Mononuclear cell (primary cell): ENCODE results near the gene ARHGAP45. TPM values are rescaled to one million over a fixed set of nuclear protein-coding genes. Genes with fewer than 3 reads are reported as not detected.

Experiments
- H3K27me3 ChIP-seq: 2 replicates; pipeline ENCODE4 v1.6.0; 2011; ENCODE audit warnings: low read length, control low read depth; ENCODE audit not compliant: insufficient read depth
- H3K4me1 ChIP-seq: 2 replicates; pipeline ENCODE4 v1.5.1; 2011; ENCODE audit warnings: mild to moderate bottlenecking, low read length, control low read depth; ENCODE audit not compliant: insufficient read depth
- H3K4me3 ChIP-seq: 2 replicates; pipeline ENCODE4 v1.5.1; 2011; ENCODE audit warnings: mild to moderate bottlenecking, low read length, moderate library complexity
- H3K9me3 ChIP-seq: 2 replicates; pipeline ENCODE4 v1.5.1; 2011; ENCODE audit warnings: low read depth, mild to moderate bottlenecking, control low read depth, low read length
- total RNA-seq: library from RNA; depleted of rRNA; stranded (reverse); fragments of >200 nt; gene quantifications from one replicate; pipeline ENCODE4 v1.2.3, GENCODE V29; 2012

The ARHGAP45 gene
- total RNA-seq, 1 donor, result 261 TPM

DNA sequence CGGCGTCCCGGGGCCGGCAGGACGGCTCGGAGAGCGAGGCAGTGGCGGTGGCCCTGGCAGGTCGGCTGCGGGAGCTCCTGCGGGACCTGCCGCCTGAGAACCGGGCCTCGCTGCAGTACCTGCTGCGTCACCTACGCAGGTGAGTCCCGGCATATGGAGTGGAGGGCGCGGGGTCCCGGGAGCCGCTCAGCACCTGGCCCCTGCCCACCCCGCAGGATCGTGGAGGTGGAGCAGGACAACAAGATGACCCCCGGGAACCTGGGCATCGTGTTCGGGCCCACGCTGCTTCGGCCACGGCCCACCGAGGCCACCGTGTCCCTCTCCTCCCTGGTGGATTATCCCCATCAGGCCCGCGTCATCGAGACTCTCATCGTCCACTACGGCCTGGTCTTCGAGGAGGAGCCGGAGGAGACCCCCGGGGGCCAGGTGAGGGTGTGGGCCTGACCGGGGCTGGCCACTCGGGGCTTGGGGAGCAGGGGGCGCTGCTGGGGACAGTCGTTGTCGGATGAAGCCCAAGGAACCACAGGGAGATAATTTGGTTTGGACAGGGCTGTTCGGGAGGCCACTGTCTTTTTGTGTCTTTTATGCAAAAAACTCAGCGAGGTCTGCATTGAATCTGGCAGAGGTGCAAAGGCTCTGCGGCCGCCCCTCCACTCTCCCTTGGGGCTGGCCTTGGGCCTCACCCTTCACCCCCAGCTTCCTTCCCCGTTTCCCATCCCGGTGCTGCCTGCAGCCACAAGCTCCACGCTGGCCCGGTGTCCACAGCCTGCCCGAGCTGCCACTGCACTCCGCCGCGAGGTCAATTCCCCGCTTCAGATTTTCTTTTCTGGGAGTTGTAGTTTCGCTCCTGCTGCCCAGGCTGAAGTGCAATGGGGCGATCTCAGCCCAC, 16.2 kb downstream of the ARHGAP45 start:
- peaks cover 85% of the 10 kb centered on the region for H3K4me1 ChIP-seq
- H3K9me3 ChIP-seq, result no peaks in the 10 kb centered on the region
- no peak overlapping the region for H3K4me3 ChIP-seq
- H3K27me3 ChIP-seq, result no peaks in the 10 kb centered on the region

DNA sequence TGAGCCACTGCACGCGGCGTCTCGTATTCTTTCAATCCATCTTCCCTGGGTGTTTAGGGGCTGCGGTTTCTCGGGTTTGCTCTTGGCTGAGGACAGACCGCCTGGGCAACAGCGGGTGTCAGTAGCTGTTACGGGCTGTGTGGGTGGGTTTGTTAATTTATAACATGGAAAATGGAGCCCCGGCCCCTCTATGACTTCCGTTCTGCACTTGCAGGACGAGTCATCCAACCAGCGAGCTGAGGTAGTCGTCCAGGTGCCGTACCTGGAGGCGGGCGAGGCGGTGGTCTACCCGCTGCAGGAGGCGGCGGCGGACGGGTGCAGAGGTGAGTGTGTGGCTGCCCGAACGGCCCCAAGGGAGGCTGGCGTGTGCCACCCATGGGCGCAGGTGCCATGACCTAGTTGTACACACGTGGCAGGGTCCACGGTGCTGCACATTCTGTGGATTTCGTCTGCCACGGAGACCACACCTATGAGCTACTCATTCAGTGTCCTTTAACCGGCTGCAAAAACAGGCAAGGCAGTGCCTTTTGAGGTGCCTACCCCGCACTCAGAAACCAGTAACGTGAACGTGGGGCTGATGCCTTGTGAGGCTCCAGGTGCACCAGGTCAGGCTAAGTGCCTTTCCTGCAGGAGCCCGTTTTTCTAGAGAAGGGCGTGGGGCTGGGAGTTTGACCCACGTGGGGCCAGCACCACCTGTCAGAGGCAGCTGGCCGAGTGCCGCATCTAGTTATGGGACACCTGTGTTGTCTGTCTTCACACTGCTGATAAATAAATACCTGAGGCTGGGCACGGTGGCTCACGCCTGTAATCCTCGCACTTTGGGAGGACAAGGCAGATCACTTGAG, 17.3 kb downstream of the ARHGAP45 start:
- Histone ChIP-seq H3K4me1 (peaks cover 90% of the 10 kb centered on the region), H3K4me3 (no peak overlapping the region), H3K9me3 (no peaks in the 10 kb centered on the region), H3K27me3 (no peaks in the 10 kb centered on the region)

DNA sequence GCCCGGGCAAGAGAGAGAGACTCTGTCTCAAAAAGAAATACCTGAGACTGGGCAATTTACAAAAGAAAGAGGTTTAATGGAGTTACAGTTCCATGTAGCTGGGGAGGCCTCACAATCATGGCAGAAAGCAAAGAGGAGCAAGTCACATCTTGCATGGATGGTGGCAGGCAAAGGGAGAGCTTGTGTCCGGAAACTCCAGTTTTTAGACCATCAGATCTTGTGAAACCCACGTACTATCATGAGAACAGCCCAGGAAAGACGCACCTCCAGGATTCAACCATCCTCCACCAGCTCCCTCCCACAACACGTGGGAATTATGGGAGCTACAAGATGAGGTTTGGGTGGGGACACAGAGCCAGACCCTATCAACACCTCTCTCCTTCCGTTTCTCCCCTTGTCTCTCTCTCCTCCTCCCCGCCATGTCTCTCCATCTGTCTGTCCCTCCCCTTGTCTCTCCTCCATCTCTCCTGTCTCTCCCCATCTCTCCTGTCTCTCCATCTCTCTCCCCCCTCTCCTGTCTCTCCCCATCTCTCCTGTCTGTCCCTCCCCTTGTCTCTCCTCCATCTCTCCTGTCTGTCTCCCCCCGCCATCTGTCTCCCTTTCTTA, 18.2 kb downstream of the ARHGAP45 start:
- H3K4me3 ChIP-seq, result no peak overlapping the region
- H3K4me1 ChIP-seq, result peaks cover 87% of the 10 kb centered on the region
- H3K9me3 ChIP-seq, result no peaks in the 10 kb centered on the region
- no peaks in the 10 kb centered on the region for H3K27me3 ChIP-seq

DNA sequence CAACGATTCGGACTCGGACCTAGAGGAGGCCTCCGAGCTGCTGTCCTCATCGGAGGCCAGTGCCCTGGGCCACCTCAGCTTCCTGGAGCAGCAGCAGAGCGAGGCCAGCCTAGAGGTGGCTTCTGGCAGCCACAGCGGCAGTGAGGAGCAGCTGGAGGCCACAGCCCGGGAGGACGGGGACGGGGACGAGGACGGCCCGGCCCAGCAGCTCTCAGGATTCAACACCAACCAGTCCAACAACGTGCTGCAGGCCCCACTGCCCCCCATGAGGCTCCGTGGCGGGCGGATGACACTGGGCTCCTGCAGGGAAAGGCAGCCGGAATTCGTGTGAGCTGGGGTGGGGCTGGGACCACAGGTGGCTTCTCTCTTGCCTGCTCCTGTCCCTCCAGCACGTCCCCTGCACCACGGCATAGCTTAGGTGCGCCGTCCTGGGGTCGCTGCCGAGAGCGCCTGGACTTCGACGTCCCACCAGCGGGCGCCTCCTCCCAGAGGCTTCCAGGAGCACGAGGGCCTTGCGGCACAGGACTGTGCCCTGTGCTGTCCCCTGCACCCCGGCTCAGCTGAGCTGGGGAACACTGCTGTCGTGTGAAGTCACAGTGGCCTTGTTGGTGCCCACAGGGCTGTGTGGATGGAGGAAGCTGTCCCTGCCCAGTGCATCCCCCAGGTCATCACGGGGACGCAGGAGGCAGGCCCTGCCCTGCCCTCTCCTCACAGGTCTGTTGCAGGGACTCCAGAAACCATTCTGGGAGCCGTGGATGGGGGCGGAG, 18.9 kb downstream of the ARHGAP45 start:
- peaks cover 84% of the 10 kb centered on the region for H3K4me1 ChIP-seq
- no peaks in the 10 kb centered on the region for H3K27me3 ChIP-seq
- no peak overlapping the region for H3K4me3 ChIP-seq
- no peaks in the 10 kb centered on the region for H3K9me3 ChIP-seq

DNA sequence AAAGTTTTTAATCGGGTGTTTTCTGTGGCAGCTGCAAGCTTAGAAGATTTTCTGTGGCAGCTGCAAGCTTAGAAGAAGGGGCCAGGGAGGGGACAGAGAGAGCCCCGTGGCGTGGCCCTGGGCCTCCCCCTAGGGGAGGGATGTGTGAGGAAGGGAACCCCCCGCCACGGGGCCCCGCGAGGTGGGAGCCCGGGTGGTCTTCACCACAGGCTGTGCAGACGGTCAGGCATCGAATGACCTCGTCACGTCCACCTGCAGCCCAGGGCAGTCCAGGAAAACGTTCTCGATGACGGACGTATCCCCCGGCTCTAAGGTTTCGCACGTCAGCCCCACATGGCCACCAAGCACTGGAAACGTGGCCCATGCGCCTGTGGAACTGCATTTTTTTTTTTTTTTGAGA, 19.6 kb downstream of the ARHGAP45 start:
- Histone ChIP-seq H3K4me3 (no peak overlapping the region), H3K4me1 (peaks cover 80% of the 10 kb centered on the region), H3K9me3 (no peaks in the 10 kb centered on the region), H3K27me3 (no peaks in the 10 kb centered on the region)

DNA sequence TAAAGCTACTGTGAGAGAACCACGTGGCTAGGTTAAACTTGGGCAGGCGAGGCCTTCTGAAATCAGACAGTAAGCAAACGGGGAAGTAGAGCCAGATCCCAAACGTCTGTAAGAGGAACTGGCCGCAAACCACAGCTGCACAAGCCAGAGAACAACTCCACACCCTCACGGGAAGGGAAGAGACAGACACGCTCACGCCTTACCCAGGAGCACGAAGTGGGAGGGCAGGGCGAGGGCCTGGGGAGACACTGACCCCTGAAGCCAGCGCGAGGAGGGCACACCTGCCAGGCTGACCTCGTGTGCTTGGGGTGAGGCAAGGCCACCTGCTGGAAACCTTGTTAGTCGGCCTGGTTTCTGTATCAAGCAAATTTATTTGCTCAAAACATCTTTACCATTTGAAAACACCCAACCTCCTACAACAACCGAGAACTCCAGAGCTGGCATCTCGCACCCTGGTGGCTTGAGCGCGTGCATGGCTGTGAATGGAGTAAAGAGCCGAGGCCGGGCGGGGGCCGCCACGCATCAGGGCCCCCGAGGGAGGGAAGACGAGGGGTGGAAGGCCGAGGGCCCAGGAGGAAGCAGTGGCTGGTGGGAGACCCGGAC, 20.9 kb downstream of the ARHGAP45 start:
- Histone ChIP-seq H3K27me3 (no peaks in the 10 kb centered on the region), H3K9me3 (no peaks in the 10 kb centered on the region), H3K4me1 (peaks cover 70% of the 10 kb centered on the region), H3K4me3 (no peak overlapping the region)

DNA sequence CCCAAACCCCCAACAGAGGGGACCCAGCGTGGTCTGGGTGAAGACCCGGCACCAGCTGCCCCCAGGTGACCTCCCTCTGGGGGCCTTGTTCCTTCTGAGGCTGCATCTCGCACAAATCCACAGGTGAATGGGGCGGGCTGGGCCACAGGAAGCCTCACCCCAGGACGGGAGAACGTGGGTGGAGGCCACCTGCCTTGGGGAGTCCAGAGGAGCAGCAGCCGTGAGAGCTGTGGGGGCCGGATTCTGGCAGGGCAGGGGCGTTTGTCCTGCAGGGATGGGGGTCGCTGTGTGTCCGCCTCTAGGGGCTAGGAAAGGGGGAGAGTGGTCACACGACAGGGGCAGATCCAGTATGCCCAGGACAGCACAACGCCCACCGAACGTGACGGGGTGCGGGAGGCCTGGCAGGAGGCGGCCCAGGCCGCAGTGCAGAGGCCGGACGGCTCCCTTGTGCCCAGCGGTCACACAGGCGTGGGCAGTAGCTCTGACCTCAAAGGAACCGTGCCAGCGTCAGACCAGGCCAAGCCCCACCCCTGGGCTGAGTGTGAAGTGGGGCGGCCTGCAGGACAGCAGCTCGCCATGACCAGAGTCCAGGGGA, 21.5 kb downstream of the ARHGAP45 start:
- Histone ChIP-seq H3K4me3 (no peak overlapping the region), H3K4me1 (peaks cover 67% of the 10 kb centered on the region), H3K27me3 (no peaks in the 10 kb centered on the region), H3K9me3 (no peaks in the 10 kb centered on the region)

DNA sequence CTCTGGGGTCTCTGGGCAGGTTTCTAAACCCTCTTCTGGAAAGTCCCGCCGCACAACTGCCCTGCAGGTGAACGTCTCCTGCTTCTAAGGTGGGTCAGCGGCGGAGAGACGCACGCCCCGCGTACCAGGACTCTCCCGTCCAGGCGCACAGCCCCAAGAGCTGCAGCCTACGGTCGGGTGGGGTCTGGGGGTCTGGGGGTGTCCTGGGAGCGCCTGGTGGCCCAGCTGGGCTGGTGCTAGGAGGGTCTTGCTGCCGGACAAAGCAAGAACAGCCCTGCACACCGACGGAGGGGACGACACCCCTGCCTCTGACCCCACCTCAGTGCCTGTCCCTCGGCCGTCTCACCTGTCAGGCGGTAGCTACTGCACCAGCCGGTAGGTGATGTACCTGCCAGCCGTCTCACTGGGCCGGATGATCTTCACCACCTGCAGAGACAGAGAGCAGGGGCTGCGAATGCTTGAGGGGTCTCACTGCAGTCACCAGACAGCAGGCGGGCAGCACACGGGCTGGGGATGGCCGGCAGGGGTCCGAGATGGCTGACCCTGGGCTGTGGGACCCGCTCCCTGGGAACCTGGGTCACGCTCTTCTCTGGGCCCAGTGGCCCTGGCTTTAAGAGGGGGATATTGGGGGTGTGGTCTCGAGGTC, 22.3 kb downstream of the ARHGAP45 start:
- H3K27me3 ChIP-seq, result no peaks in the 10 kb centered on the region
- no peaks in the 10 kb centered on the region for H3K9me3 ChIP-seq
- no peak overlapping the region for H3K4me3 ChIP-seq
- peaks cover 71% of the 10 kb centered on the region for H3K4me1 ChIP-seq

DNA sequence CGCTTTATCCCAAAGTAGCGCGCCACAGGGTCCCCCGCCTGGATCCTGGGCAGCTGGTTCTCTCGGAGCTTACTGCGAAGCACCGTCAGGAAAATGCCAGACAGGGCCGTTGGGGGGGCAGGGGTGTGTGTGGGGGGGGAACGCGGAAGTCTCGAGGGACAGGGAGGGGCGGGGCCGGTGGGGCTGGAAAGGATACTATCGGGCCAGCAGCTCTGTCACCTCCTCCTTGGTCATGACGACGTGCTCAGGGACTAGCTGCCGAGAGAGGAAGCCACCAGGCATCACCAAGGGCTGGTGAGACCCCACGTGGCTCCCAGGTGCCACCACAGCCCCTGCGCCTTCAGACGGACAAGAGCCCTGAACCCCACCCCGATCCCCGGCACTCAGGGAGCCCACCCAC, 22.9 kb downstream of the ARHGAP45 start:
- Histone ChIP-seq H3K4me3 (no peak overlapping the region), H3K4me1 (peaks cover 69% of the 10 kb centered on the region), H3K27me3 (no peaks in the 10 kb centered on the region), H3K9me3 (no peaks in the 10 kb centered on the region)

DNA sequence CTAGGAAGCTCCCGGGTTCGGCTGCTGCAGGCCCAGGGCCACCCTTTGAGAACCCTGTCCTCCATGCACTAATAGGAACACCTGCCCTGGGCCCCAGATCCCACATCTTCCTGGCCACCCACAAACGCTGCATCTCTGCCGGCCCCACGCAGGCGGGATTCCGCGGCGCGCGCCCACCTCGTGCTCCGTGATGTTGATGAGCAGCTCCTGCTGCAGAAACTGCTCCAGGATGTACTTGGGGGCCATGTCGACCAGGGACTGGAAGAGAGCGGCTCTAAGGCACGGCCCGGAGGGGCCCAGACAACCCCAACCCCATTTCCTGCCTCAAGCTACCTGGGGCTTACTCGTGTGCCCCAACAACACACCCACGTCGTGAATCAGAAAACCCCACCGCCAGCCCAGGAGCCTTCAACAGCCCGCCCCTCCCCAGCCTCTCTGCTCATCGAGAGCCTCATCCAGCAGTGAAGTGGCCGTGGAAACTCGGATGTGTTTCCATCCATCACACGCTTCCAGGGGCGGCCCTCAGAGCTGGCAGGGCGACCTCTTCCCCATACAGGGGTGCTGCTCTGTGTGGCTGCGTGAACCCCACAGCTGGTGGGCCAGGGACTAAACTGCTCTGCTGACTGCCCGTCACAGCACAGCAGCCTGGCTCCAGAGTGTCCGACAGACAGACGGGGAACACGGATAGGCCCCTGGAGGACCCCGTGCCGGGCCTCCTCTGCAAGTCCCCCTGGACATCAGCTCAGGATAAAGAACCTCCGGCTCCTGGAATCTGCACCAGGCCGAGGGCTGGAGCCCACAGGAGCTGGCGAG, 24.0 kb downstream of the ARHGAP45 start:
- Histone ChIP-seq H3K27me3 (no peaks in the 10 kb centered on the region), H3K4me3 (no peak overlapping the region), H3K9me3 (no peaks in the 10 kb centered on the region), H3K4me1 (peaks cover 67% of the 10 kb centered on the region)

DNA sequence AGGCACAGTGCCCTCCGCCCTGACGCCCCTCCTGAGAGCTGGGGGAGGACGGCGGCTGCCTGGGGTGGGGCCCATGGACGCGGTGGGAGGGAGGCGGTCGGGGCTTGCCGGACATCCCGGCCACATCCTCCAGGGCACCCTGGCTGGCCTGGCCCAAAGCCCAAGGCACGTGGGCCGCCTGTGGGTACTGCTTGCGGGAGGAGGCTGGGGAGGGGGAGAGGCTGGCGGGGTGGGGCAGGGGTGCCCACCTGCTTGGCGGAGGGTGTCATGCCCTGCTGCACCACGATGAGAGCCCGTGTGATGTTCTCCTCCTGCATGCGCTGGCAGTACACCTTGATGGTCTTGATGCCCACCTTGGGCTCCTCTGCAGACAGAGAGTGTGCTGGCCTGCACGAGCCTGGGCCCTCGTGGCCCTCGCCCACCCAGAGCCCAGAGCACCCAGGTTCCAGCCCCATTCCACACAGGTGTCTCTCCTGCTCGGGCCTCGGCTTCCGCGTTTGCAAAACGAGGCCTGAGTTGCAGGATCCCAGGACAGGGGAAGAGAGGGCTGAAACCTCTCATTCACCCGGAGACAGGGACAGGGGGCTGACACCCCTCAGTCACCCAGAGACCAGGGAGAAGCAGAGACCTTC, 24.7 kb downstream of the ARHGAP45 start:
- Histone ChIP-seq H3K4me1 (peaks cover 67% of the 10 kb centered on the region), H3K4me3 (no peak overlapping the region), H3K27me3 (no peaks in the 10 kb centered on the region), H3K9me3 (no peaks in the 10 kb centered on the region)

DNA sequence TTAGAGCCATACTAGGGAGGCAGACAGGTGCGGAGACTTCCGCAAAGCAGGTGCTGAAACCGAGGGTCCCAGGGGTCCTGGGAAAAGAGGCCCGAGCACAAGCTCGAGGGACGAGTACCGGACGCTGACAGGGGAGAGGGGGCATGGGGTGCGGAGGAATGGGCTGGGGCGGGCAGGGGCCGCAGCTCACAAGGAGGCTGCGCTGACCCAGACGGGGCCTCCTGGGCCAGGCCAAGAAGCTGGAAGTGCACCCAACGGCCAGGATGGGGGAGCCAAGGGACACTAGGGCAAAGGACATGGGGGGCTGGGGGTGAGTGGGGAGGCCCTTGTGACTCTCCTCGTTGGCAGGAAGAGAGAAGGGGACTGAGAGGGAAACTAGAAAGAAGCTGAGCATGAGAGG, 26.4 kb downstream of the ARHGAP45 start:
- H3K27me3 ChIP-seq, result no peaks in the 10 kb centered on the region
- no peaks in the 10 kb centered on the region for H3K9me3 ChIP-seq
- H3K4me1 ChIP-seq, result peaks cover 61% of the 10 kb centered on the region
- H3K4me3 ChIP-seq, result no peak overlapping the region
